ENCODE results near the gene TMEM30A.

TMEM30A gene

GRCh38 chr6:75204959-75205775, 79.4 kb downstream of the TMEM30A start:
- Histone ChIP-seq H3K9me3 (no peaks in the 10 kb centered on the region), H3K27me3 (peaks cover 72% of the 10 kb centered on the region), H3K4me3 (ENCODE audit: low read depth, low read length) (no peak overlapping the region), H3K36me3 (no peaks in the 10 kb centered on the region), H3K4me1 (no peaks in the 10 kb centered on the region)
- TF ChIP-seq CTCF (IDR thresholded peaks at IDR 0.05; ENCODE audit: low read depth, low read length) = no peak
- no peak for DNase-seq

- Histone ChIP-seq H3K4me3 (ENCODE audit: low read depth, low read length) (no peak overlapping the region), H3K9me3 (no peaks in the 10 kb centered on the region), H3K4me1 (no peaks in the 10 kb centered on the region), H3K27me3 (peaks cover 71% of the 10 kb centered on the region), H3K36me3 (no peaks in the 10 kb centered on the region)
- peak; percentile 65 for DNase-seq
- peak; percentile 76 for TF ChIP-seq CTCF (IDR thresholded peaks at IDR 0.05; ENCODE audit: low read depth, low read length)
Observed at GRCh38 chr6:75204217-75204958, 80.2 kb downstream of the TMEM30A start.

- H3K9me3 ChIP-seq = no peaks in the 10 kb centered on the region
- H3K27me3 ChIP-seq = peaks cover 70% of the 10 kb centered on the region
- H3K36me3 ChIP-seq = no peaks in the 10 kb centered on the region
- H3K4me1 ChIP-seq = no peaks in the 10 kb centered on the region
- no peak for DNase-seq
- no peak for TF ChIP-seq CTCF (IDR thresholded peaks at IDR 0.05; ENCODE audit: low read depth, low read length)
- H3K4me3 ChIP-seq (ENCODE audit: low read depth, low read length) = no peak overlapping the region
Observed at GRCh38 chr6:75203721-75204120, 80.9 kb downstream of the TMEM30A start.

Measured in BE2C (cell line).